GM12878 (cell line): ENCODE measurements around the gene IL31. TPM values are rescaled to one million over a fixed set of nuclear protein-coding genes. Genes with fewer than 3 reads are reported as not detected.

Experiments
- ATAC-seq: fragments of 200-7000 bp; cut with Tn5 transposase; 3 replicates; pipeline ENCODE4 v1.9.1; 2020; ENCODE audit warnings: mild to moderate bottlenecking, moderate library complexity
- BruUV-seq: library from RNA; stranded (reverse); fragments of 400-500 nt; replicated peaks from 2 replicates; lab custom pipeline; 2021; lab: Mats Ljungman, UMichigan
- CTCF ChIA-PET: fragments of 300-600 bp; sonication (Branson Sonifier 250); formaldehyde crosslinking; extraction: SDS; loops from one replicate; lab custom pipeline; 2021; ENCODE audit warnings: inconsistent platforms; lab: Yijun Ruan, JAX
- POLR2A ChIA-PET: fragments of 350-600 bp; formaldehyde crosslinking; extraction: SDS; loops from one replicate; lab custom pipeline; 2021; ENCODE audit warnings: inconsistent platforms; lab: Charles Lee
- RAD21 ChIA-PET: fragments of 300-600 bp; sonication (Branson Sonifier 250); formaldehyde crosslinking; loops from one replicate; lab custom pipeline; 2023; ENCODE audit warnings: antibody characterized with exemption; ENCODE audit not compliant: unreplicated experiment; lab: Charles Lee
- SMC1A ChIA-PET: fragments of 300-600 bp; sonication (Branson Sonifier 250); formaldehyde crosslinking; loops from one replicate; lab custom pipeline; 2023; ENCODE audit not compliant: unreplicated experiment, uncharacterized antibody; lab: Charles Lee
- DNase-seq: peaks from one replicate; pipeline ENCODE4 v3.0.0-alpha.2; 2011; ENCODE audit warnings: low read depth, low spot score
- FAIRE-seq: peaks from 3 replicates; lab custom pipeline; 2011; peaks lifted over from hg19 to GRCh38; lab: Jason Lieb, UNC
- H2AFZ ChIP-seq: 2 replicates; pipeline ENCODE4 v1.6.0; 2011; ENCODE audit warnings: low read depth, low read length, control low read depth; ENCODE audit not compliant: control insufficient read depth
- H3K27ac ChIP-seq: 2 replicates; pipeline ENCODE4 v1.5.1; 2011; ENCODE audit warnings: control low read depth; ENCODE audit not compliant: control insufficient read depth, insufficient read depth
- H3K27me3 ChIP-seq, 2 experiments: replicated peaks in 1 of 2; 2 replicates each; pipeline versions ENCODE4 v1.6.0 to v1.6.1; 2011; ENCODE audit warnings: low read length in 1 of 2; ENCODE audit not compliant: control insufficient read depth in 2 of 2, insufficient read depth in 2 of 2
- H3K36me3 ChIP-seq, 2 experiments: 2 replicates each; pipeline ENCODE4 v1.5.1; 2011; ENCODE audit warnings: low read length in 1 of 2; ENCODE audit not compliant: control insufficient read depth in 2 of 2, insufficient read depth in 2 of 2
- H3K4me1 ChIP-seq: 2 replicates; pipeline ENCODE4 v1.6.1; 2011; ENCODE audit warnings: mild to moderate bottlenecking, low read length, moderate library complexity, mixed read lengths; ENCODE audit not compliant: control insufficient read depth, insufficient read depth
- H3K4me2 ChIP-seq: 2 replicates; pipeline ENCODE4 v1.6.0; 2011; ENCODE audit warnings: control low read depth; ENCODE audit not compliant: control insufficient read depth, insufficient read depth
- H3K4me3 ChIP-seq: fragments of 200-600 bp; sonication (generic); 2 replicates; pipeline ENCODE4 v1.5.1; 2016
- H3K79me2 ChIP-seq: 2 replicates; pipeline ENCODE4 v1.6.0; 2011; ENCODE audit warnings: low read length; ENCODE audit not compliant: control insufficient read depth, insufficient read depth
- H3K9ac ChIP-seq: 2 replicates; pipeline ENCODE4 v1.8.0; 2011; ENCODE audit warnings: low read length, control low read depth, mixed read lengths; ENCODE audit not compliant: control insufficient read depth, insufficient read depth
- H3K9me3 ChIP-seq: replicated peaks from 3 replicates; pipeline ENCODE4 v1.5.1; 2011; ENCODE audit warnings: mild to moderate bottlenecking, low read length; ENCODE audit not compliant: control insufficient read depth, insufficient read depth
- H4K20me1 ChIP-seq: 2 replicates; pipeline ENCODE4 v1.6.0; 2011; ENCODE audit not compliant: control insufficient read depth, insufficient read depth
- BCL3 ChIP-seq: IDR thresholded peaks from 2 replicates; pipeline ENCODE4 v1.6.1; 2011; ENCODE audit warnings: borderline replicate concordance, low read depth, mild to moderate bottlenecking, moderate library complexity, low read length; ENCODE audit not compliant: insufficient read depth, poor library complexity, severe bottlenecking
- CBFB ChIP-seq: IDR thresholded peaks from 2 replicates; pipeline ENCODE4 v1.6.1; 2016; ENCODE audit warnings: antibody characterized with exemption, low read depth
- EED ChIP-seq: sonication (generic); IDR thresholded peaks from 2 replicates; pipeline ENCODE4 v1.6.1; 2016; ENCODE audit warnings: antibody characterized with exemption, low read depth
- FOXM1 ChIP-seq: IDR thresholded peaks from 2 replicates; pipeline ENCODE4 v1.6.1; 2012; ENCODE audit warnings: low read depth, mild to moderate bottlenecking, inconsistent platforms, low read length, moderate library complexity
- JUND ChIP-seq: IDR thresholded peaks from 2 replicates; pipeline ENCODE4 v1.6.1; 2012; ENCODE audit warnings: low read depth, mild to moderate bottlenecking, low read length, improper control_type of control experiment, moderate library complexity
- RELA ChIP-seq: fragments of 450-650 bp; IDR thresholded peaks from 2 replicates; pipeline ENCODE4 v1.8.0; 2014; ENCODE audit warnings: borderline replicate concordance; ENCODE audit not compliant: partially characterized antibody
- SUZ12 ChIP-seq: fragments of 200-600 bp; sonication (generic); IDR thresholded peaks from one replicate; pipeline ENCODE4 v1.6.1; 2018; ENCODE audit warnings: antibody characterized with exemption, mild to moderate bottlenecking; ENCODE audit not compliant: unreplicated experiment
- TAF1 ChIP-seq: IDR thresholded peaks from 2 replicates; pipeline ENCODE4 v1.6.1; 2011; ENCODE audit warnings: mild to moderate bottlenecking, low read depth, low read length, borderline replicate concordance
- WGBS: methylation state at CpG from one replicate; pipeline ENCODE4 v1.1.6; 2016; ENCODE audit warnings: low lambda C conversion rate; ENCODE audit not compliant: insufficient replicate concordance, insufficient coverage; ENCODE audit errors: missing lambda C conversion rate; 5-methylcytosine and 5-hydroxymethylcytosine counted together
- in situ Hi-C: fragments of 300-500 bp; cut with MboI; formaldehyde crosslinking; loops from 9 replicates; pipeline ENCODE4 v1.14.3; 2018; ENCODE audit warnings: mixed read lengths
- intact Hi-C: fragments of 100-400 bp; cut with micrococcal nuclease; formaldehyde crosslinking; loops from one replicate; pipeline ENCODE4 v1.14.2; 2022; ENCODE audit not compliant: unreplicated experiment
- polyA plus RNA-seq, 11 experiments: library from polyadenylated mRNA; depleted of rRNA in 4 of 11; unstranded in 6 of 11; stranded (reverse) in 5 of 11; fragments of >200 nt; fragmentation: Nextera tagmentation in 4 of 11; fragmentation: Illumina TruSeq in 1 of 11; extraction: Ambion mirVana in 4 of 11; extraction: Trizol in 1 of 11; gene quantifications; 1 replicate in 1 of 11; 2 replicates in 10 of 11; pipeline versions ENCODE4 v1.2.1 to v1.2.3, GENCODE V29; 2011 to 2016; ENCODE audit warnings: inconsistent platforms in 2 of 11, missing spikeins in 2 of 11, low read depth in 1 of 11
- total RNA-seq, 4 experiments: library from RNA; depleted of rRNA in 3 of 4; stranded (reverse); fragments of >200 nt in 3 of 4; fragmentation: Illumina TruSeq in 1 of 4; extraction: Trizol in 1 of 4; gene quantifications; 2 replicates each; pipeline versions ENCODE4 v1.2.1 to v1.2.3, GENCODE V29; 2013 to 2021

Gene IL31
- total and polyA plus RNA-seq, 10 of the 15 experiments (the other 5 are each of a cell fraction or from before 2014, with no cell fraction given), result not detected

GRCh38 chr12:122197612-122197966, 23.6 kb upstream of the IL31 start:
- H2AFZ ChIP-seq, result no peak overlapping the region
- no peak overlapping the region for H3K4me2 ChIP-seq
- WGBS, result 50% methylated on average over 1 of the region's 1 CpG
- peaks cover 3% of the 10 kb centered on the region; the same call in 1 of the 3 replicates for H3K9me3 ChIP-seq
- no peaks in the 10 kb centered on the region for H3K36me3 ChIP-seq
- no TSS peak for BruUV-seq
- no peaks in the 10 kb centered on the region for H3K79me2 ChIP-seq
- no peak overlapping the region for H3K27ac ChIP-seq
- in situ Hi-C loops (no loop called here), intact Hi-C loops (no loop called here)
- H4K20me1 ChIP-seq, result no peaks in the 10 kb centered on the region
- ATAC-seq, result no peak
- H3K4me3 ChIP-seq, result no peak overlapping the region
- POLR2A ChIA-PET, result no interaction called here
- CTCF ChIA-PET, result no interaction called here
- H3K27me3 ChIP-seq, result peaks cover 0 to 2% of the 10 kb centered on the region in 2 experiments; a peak in 2 of 4 replicates
- H3K9ac ChIP-seq, result no peak overlapping the region
- no peak for FAIRE-seq
- no peak for TF ChIP-seq CBFB
- no peak for TF ChIP-seq TAF1
- no peak for TF ChIP-seq FOXM1
- TF ChIP-seq BCL3, result no peak
- no peak for TF ChIP-seq SUZ12
- no peak for TF ChIP-seq JUND
- TF ChIP-seq EED, result no peak
- no peak for TF ChIP-seq RELA
- RAD21 ChIA-PET, result no interaction called here
- SMC1A ChIA-PET, result no interaction called here
- no peak for DNase-seq
- H3K4me1 ChIP-seq, result no peaks in the 10 kb centered on the region
